ENCODE results near the gene ANKRD65. TPM values are rescaled to one million over a fixed set of nuclear protein-coding genes. Genes with fewer than 3 reads are reported as not detected.
A peak's percentile ranks its signal among the peaks of the same experiment; 100 is the strongest.

ANKRD65 gene
- total RNA-seq, 1 experiment from 2014 or later, result not detected

DNA sequence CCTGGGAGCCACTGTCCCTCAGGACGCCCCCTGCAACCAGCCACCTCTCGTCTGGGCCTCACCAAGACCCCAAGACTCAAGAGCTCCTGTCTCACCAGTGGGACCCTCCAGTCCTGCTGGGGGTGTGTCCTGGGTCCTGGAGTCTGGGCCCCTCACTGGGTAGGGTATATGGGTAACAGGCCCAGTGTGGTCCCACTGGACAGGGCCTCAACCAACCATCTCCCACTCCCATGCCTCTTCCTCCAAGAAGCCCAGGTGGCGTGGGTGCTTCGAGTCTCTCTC, 13.7 kb upstream of the ANKRD65 start:
- H3K4me2 ChIP-seq (ENCODE audit: low read length), result peak overlapping the region; percentile 99
- H3K9me2 ChIP-seq (ENCODE audit: insufficient read depth), result no peaks in the 10 kb centered on the region
- H3K36me3 ChIP-seq (ENCODE audit: control insufficient read depth in 1 of 2, insufficient read depth in 2 of 2, low read length in 2 of 2), result no peaks in the 10 kb centered on the region
- ChIA-PET CTCF (no interaction called here), POLR2A (no interaction called here), RAD21 (ENCODE audit: low non-redundant PET in 1 of 2, low total read pairs in 2 of 2, uncharacterized antibody in 2 of 2, unreplicated experiment in 2 of 2) (interaction anchor here (1.2 to 1.4 kb wide), 2 partner anchors 10 to 29 kb away, joined by 3 read pairs; no protein-coding TSS in a partner anchor)
- intact Hi-C loops (cut with micrococcal nuclease), result no loop called here
- peaks cover 33% of the 10 kb centered on the region; the same call in 1 of the 2 replicates for H3K79me2 ChIP-seq (ENCODE audit: insufficient read depth, low read length)
- no peak for TF ChIP-seq ZFX (IDR thresholded peaks at IDR 0.05)
- TF ChIP-seq, protein P1, sequence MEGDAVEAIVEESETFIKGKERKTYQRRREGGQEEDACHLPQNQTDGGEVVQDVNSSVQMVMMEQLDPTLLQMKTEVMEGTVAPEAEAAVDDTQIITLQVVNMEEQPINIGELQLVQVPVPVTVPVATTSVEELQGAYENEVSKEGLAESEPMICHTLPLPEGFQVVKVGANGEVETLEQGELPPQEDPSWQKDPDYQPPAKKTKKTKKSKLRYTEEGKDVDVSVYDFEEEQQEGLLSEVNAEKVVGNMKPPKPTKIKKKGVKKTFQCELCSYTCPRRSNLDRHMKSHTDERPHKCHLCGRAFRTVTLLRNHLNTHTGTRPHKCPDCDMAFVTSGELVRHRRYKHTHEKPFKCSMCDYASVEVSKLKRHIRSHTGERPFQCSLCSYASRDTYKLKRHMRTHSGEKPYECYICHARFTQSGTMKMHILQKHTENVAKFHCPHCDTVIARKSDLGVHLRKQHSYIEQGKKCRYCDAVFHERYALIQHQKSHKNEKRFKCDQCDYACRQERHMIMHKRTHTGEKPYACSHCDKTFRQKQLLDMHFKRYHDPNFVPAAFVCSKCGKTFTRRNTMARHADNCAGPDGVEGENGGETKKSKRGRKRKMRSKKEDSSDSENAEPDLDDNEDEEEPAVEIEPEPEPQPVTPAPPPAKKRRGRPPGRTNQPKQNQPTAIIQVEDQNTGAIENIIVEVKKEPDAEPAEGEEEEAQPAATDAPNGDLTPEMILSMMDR (IDR thresholded peaks at IDR 0.05 in 2 of 3, conservative IDR thresholded peaks at IDR 0.05 in 1 of 3; ENCODE audit: borderline replicate concordance in 1 of 3, insufficient read depth in 1 of 3, low read depth in 2 of 3, low read length in 2 of 3), result no peak
- no peak for TF ChIP-seq ZNF274 (IDR thresholded peaks at IDR 0.05; ENCODE audit: low read depth, low read length)
- TF ChIP-seq EZH2phosphoT487 (IDR thresholded peaks at IDR 0.05; ENCODE audit: borderline replicate concordance), result no peak
- BruUV-seq (replicated peaks), result no TSS peak
- ATAC-seq (no peak), DNase-seq (ENCODE audit: low read depth, low spot score) (no peak)
- peak overlapping the region; percentile 80 to 92 for H3K4me3 ChIP-seq (replicated peaks in 1 of 2; ENCODE audit: low read depth in 1 of 2, low read length in 2 of 2)
- H3K27me3 ChIP-seq (ENCODE audit: insufficient read depth, low read length), result no peaks in the 10 kb centered on the region
- H3K4me1 ChIP-seq (ENCODE audit: control insufficient read depth in 1 of 2, insufficient read depth in 2 of 2, low read length in 2 of 2), result peaks cover 45 to 64% of the 10 kb centered on the region in 2 experiments
- no peak overlapping the region for H2AFZ ChIP-seq (ENCODE audit: low read depth, low read length, poor library complexity, severe bottlenecking)
- peak overlapping the region; percentile 88 for H3K9ac ChIP-seq (ENCODE audit: low read length)
- H4K20me1 ChIP-seq (ENCODE audit: insufficient read depth), result no peaks in the 10 kb centered on the region
- H3K27ac ChIP-seq (ENCODE audit: low read depth, low read length), result peak overlapping the region; percentile 99
- H3K9me3 ChIP-seq (ENCODE audit: control insufficient read depth in 1 of 2, insufficient read depth in 1 of 2, low read depth in 1 of 2, low read length in 2 of 2), result no peaks in the 10 kb centered on the region

DNA sequence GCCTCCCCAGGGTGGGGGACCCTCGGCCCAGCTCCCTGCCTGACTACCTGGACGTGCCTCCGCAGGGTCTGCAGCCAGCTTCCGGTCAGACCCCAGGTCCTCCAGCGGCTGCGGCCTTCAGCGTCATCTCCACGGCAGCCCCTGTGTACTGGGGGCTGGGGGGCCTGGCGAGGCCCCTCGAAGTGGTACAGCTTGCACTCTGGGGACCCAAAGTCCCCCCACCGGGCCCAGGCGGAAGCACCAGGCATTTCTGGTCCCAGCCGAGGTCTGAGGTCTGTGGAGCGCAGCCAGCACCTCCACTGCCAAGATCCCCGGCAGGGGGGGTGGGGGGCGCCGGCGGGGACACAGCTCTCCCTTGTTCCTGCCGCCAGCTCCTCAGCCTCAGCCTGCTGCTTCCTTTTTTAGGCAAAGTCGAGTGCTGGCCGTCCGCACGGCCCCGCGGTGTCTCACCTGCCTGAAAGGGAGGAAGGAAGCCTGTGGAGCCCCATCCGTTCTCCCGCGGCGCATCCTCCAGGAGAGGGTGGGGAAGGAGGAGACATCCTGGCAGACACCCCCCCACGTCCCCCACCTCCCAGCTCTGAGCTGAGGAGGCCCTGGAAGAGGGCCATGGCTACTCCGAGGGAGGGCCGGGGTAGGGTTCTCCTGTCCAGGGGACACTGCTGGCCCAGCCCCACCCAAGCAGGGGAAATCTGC, 13.2 kb upstream of the ANKRD65 start:
- DNase-seq (ENCODE audit: low read depth, low spot score), result no peak
- ChIA-PET RAD21 (ENCODE audit: low non-redundant PET in 1 of 2, low total read pairs in 2 of 2, uncharacterized antibody in 2 of 2, unreplicated experiment in 2 of 2) (interaction anchor here (1.2 to 1.4 kb wide), 2 partner anchors 9 to 28 kb away, joined by 3 read pairs; no protein-coding TSS in a partner anchor), CTCF (no interaction called here), POLR2A (interaction anchor here (0.9 to 1.5 kb wide), 3 partner anchors 10 to 59 kb away, joined by 3 to 5 read pairs (median 3); partner anchors contain the start of genes AURKAIP1 and CCNL2)
- Histone ChIP-seq H3K9me3 (ENCODE audit: control insufficient read depth in 1 of 2, insufficient read depth in 1 of 2, low read depth in 1 of 2, low read length in 2 of 2) (no peaks in the 10 kb centered on the region), H4K20me1 (ENCODE audit: insufficient read depth) (no peaks in the 10 kb centered on the region), H3K27ac (ENCODE audit: low read depth, low read length) (peak overlapping the region; percentile 99), H3K4me1 (ENCODE audit: control insufficient read depth in 1 of 2, insufficient read depth in 2 of 2, low read length in 2 of 2) (peaks cover 45 to 67% of the 10 kb centered on the region in 2 experiments), H3K36me3 (ENCODE audit: control insufficient read depth in 1 of 2, insufficient read depth in 2 of 2, low read length in 2 of 2) (no peaks in the 10 kb centered on the region), H2AFZ (ENCODE audit: low read depth, low read length, poor library complexity, severe bottlenecking) (no peak overlapping the region), H3K4me2 (ENCODE audit: low read length) (peak overlapping the region; percentile 99), H3K27me3 (ENCODE audit: insufficient read depth, low read length) (no peaks in the 10 kb centered on the region), H3K9me2 (ENCODE audit: insufficient read depth) (no peaks in the 10 kb centered on the region), H3K9ac (ENCODE audit: low read length) (peak overlapping the region; percentile 88), H3K79me2 (ENCODE audit: insufficient read depth, low read length) (peaks cover 33% of the 10 kb centered on the region; the same call in 1 of the 2 replicates), H3K4me3 (replicated peaks in 1 of 2; ENCODE audit: low read depth in 1 of 2, low read length in 2 of 2) (peak overlapping the region; percentile 80 to 92)
- no TSS peak for BruUV-seq (replicated peaks)
- intact Hi-C loops (cut with micrococcal nuclease), result no loop called here
- peak; percentile 15 for ATAC-seq
- TF ChIP-seq TCF7L2 (IDR thresholded peaks at IDR 0.05; ENCODE audit: borderline replicate concordance, extremely low read depth, insufficient read depth, insufficient read length) (no peak), JUND (IDR thresholded peaks at IDR 0.05) (no peak), SP1 (IDR thresholded peaks at IDR 0.05; ENCODE audit: low read depth) (no peak), SIN3A (IDR thresholded peaks at IDR 0.05; ENCODE audit: low read depth) (no peak), ZFX (IDR thresholded peaks at IDR 0.05) (no peak), POLR2A (IDR thresholded peaks at IDR 0.05; ENCODE audit: borderline replicate concordance, extremely low read depth, insufficient read depth, insufficient read length) (no peak), CBX3 (IDR thresholded peaks at IDR 0.05; ENCODE audit: low read depth) (no peak), YY1 (IDR thresholded peaks at IDR 0.05; ENCODE audit: extremely low read depth, insufficient replicate concordance, low read depth, low read length) (no peak), EZH2 (IDR thresholded peaks at IDR 0.05) (no peak), SRF (IDR thresholded peaks at IDR 0.05; ENCODE audit: low read depth) (no peak)
- TF ChIP-seq, protein P2, sequence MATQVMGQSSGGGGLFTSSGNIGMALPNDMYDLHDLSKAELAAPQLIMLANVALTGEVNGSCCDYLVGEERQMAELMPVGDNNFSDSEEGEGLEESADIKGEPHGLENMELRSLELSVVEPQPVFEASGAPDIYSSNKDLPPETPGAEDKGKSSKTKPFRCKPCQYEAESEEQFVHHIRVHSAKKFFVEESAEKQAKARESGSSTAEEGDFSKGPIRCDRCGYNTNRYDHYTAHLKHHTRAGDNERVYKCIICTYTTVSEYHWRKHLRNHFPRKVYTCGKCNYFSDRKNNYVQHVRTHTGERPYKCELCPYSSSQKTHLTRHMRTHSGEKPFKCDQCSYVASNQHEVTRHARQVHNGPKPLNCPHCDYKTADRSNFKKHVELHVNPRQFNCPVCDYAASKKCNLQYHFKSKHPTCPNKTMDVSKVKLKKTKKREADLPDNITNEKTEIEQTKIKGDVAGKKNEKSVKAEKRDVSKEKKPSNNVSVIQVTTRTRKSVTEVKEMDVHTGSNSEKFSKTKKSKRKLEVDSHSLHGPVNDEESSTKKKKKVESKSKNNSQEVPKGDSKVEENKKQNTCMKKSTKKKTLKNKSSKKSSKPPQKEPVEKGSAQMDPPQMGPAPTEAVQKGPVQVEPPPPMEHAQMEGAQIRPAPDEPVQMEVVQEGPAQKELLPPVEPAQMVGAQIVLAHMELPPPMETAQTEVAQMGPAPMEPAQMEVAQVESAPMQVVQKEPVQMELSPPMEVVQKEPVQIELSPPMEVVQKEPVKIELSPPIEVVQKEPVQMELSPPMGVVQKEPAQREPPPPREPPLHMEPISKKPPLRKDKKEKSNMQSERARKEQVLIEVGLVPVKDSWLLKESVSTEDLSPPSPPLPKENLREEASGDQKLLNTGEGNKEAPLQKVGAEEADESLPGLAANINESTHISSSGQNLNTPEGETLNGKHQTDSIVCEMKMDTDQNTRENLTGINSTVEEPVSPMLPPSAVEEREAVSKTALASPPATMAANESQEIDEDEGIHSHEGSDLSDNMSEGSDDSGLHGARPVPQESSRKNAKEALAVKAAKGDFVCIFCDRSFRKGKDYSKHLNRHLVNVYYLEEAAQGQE (IDR thresholded peaks at IDR 0.05; ENCODE audit: low read depth), result no peak
- TF ChIP-seq, protein P3, sequence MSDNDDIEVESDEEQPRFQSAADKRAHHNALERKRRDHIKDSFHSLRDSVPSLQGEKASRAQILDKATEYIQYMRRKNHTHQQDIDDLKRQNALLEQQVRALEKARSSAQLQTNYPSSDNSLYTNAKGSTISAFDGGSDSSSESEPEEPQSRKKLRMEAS (IDR thresholded peaks at IDR 0.05), result no peak
